IPS-20b (cell line): Measurements from ENCODE around the gene KRTAP5-4.
A peak's percentile ranks its signal among the peaks of the same experiment; 100 is the strongest.

Experiments used
- H3K27ac ChIP-seq: one replicate; pipeline ENCODE4 v1.5.1; 2013; ENCODE audit warnings: low read length
- H3K27me3 ChIP-seq: 2 replicates; pipeline ENCODE4 v1.6.1; 2013; ENCODE audit warnings: mild to moderate bottlenecking, low read length, inconsistent platforms; ENCODE audit not compliant: insufficient read depth
- H3K36me3 ChIP-seq: 2 replicates; pipeline ENCODE4 v1.6.1; 2013; ENCODE audit warnings: low read depth, mild to moderate bottlenecking, inconsistent platforms, low read length, moderate library complexity; ENCODE audit not compliant: insufficient read depth
- H3K4me1 ChIP-seq: 2 replicates; pipeline ENCODE4 v1.6.1; 2013; ENCODE audit warnings: mild to moderate bottlenecking, control low read depth, inconsistent platforms, low read length, moderate library complexity; ENCODE audit not compliant: insufficient read depth
- H3K4me3 ChIP-seq: 2 replicates; pipeline ENCODE4 v1.5.1; 2013; ENCODE audit warnings: mild to moderate bottlenecking, low read length, inconsistent platforms
- H3K9ac ChIP-seq: 2 replicates; pipeline ENCODE4 v1.6.1; 2013; ENCODE audit warnings: low read depth, mild to moderate bottlenecking, inconsistent platforms, low read length, moderate library complexity
- H3K9me3 ChIP-seq: 2 replicates; pipeline ENCODE4 v1.6.1; 2013; ENCODE audit warnings: mild to moderate bottlenecking, low read depth, low read length, inconsistent platforms; ENCODE audit not compliant: insufficient read depth

The KRTAP5-4 gene

DNA sequence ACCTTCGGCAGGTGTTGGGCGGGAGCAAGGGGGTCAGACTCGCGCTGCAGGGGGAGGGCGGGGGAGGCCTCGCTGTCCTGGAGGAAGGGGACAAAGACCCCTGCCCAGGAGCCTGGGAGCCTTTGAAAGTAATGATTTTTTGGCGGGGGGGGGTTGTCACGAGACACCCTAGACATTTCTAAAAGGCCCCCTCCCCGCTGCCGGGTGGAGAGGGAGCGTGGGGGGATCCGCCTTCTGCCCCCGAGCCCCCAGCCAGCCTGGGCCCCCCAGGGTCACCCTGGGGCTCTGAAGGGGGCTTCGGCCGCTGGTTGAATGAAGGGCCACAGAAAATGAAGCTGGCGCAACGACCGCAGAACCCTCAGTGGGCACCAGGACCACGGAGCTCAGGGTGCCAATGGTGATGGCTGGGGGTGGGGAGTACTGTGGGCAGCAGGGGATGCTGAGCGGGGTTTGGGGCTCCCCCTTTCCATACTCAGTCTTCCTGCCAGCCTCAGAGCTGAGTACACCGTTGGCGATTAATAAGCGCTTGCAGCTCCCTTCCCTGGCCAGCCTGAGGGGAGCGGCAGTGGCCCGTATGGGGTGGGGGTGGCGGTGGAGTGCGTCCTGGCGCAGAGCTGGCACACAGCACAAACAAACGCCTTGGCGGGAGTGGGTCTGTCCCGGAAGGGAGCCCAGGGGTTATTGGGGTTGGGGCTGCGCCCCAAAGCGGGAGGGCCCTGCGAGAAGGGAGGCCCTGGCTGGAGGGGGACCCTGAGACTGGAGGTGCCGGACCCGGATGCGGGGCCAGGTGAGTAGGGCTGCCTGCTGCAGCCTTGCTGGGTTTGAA, 48.6 kb downstream of the KRTAP5-4 start:
- Histone ChIP-seq H3K9me3 (peaks cover 2% of the 10 kb centered on the region; the same call in 1 of the 2 replicates), H3K4me3 (no peak overlapping the region), H3K36me3 (no peaks in the 10 kb centered on the region), H3K27ac (no peak overlapping the region), H3K27me3 (peaks cover 77% of the 10 kb centered on the region), H3K9ac (no peak overlapping the region), H3K4me1 (peaks cover 9% of the 10 kb centered on the region)

DNA sequence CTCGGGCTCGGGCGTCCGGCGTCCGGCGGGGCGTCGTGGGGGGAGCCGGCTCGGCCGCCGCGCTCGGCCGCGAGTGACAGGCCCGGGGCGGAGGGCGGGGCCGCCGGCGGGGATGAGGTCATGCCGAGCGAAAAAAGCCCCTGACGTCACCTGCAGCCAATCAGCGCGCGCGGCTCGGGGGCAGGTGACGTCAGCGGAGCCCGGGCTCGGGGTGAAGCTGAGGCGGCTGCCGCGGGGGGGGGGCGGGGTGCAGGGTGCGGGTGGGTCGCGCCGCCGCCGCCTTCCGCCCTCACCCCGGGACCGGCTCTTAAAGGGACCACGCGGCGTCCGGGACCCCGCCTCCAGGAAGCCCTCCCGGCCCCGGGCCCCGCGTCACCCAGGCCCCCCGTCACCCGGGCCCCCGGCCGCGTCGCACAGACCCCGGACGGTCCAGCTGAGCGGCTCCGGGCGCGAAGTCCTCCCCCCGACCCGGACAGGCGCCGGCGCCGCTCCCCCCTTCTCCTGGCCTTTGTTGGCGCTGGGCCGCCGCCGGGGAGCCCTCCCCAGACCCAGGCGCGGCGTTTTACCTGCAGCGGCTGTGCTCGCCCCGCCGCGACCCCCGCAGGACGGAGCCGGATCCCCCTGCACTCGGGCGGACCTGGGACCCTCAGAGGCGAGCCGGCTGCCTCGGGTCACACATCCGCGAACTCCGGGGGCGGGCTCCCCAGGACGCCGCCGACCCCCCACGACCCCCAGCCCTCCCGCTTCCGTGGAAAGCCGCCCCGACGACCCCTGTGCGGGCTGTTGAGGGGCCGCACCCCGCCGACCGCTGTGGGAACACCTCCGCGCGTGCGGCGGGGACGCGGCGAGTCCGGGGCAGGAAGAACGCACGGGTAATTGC, 49.5 kb downstream of the KRTAP5-4 start, which contains the start of gene DUSP8:
TSS of gene DUSP8 (minus strand) at position 75 of the 880 bp plus-strand sequence. CDS start 6,445 bp downstream, outside the sequence.
- H3K27ac ChIP-seq = no peak within 1 kb of the TSS
- H3K36me3 ChIP-seq = no peaks in the 10 kb centered on the region
- no peaks in the 10 kb centered on the region for H3K9me3 ChIP-seq
- H3K9ac ChIP-seq = no peak within 1 kb of the TSS
- H3K4me1 ChIP-seq = peaks cover 9% of the 10 kb centered on the region
- peaks cover 76% of the 10 kb centered on the region for H3K27me3 ChIP-seq
- peak within 1 kb of the TSS; percentile 52; the same call in 1 of the 2 replicates for H3K4me3 ChIP-seq

DNA sequence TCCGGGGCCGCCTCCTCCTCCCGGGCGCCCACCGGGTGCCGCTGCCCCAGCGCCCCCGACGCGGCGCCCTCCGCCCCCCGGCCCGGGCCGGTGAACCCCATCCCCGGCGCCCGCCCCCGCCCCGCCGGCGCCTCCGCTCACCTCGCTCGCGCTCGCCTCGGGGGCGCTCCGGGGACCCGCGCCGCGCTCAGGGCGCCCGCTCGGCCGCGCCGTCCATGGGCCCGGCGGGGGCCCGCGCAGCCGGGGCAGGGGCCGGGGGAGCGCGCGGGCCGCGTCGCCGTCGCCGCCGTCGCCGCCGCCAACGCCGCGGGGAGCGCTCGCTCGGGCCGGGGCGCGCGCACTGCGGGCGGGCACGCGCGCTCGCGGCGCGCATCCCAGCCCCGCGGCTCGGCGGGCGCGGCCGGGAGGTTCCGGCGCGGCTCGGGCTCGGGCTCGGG, 50.2 kb downstream of the KRTAP5-4 start:
- no peak overlapping the region for H3K4me3 ChIP-seq
- no peaks in the 10 kb centered on the region for H3K9me3 ChIP-seq
- H3K9ac ChIP-seq = no peak overlapping the region
- H3K27ac ChIP-seq = no peak overlapping the region
- no peaks in the 10 kb centered on the region for H3K36me3 ChIP-seq
- peaks cover 75% of the 10 kb centered on the region for H3K27me3 ChIP-seq
- H3K4me1 ChIP-seq = peaks cover 9% of the 10 kb centered on the region
